Glutamatergic neuron (in vitro differentiated cells): ENCODE results near the gene ARHGAP4. TPM values are rescaled to one million over a fixed set of nuclear protein-coding genes. Genes with fewer than 3 reads are reported as not detected.

ENCODE experiments used
- DNase-seq: peaks from one replicate; pipeline ENCODE4 v3.0.0; 2022
- H3K27ac Mint-ChIP-seq: one replicate; pipeline ENCODE4 v1.8.0; 2020; ENCODE audit warnings: mild to moderate bottlenecking, mixed read lengths, inconsistent platforms; ENCODE audit not compliant: unreplicated experiment
- H3K27me3 Mint-ChIP-seq: one replicate; pipeline ENCODE4 v1.8.0; 2020; ENCODE audit warnings: mild to moderate bottlenecking, moderate library complexity, mixed read lengths, inconsistent platforms; ENCODE audit not compliant: unreplicated experiment
- H3K36me3 Mint-ChIP-seq: one replicate; pipeline ENCODE4 v1.8.0; 2020; ENCODE audit warnings: mild to moderate bottlenecking, mixed read lengths, inconsistent platforms; ENCODE audit not compliant: unreplicated experiment
- H3K4me1 Mint-ChIP-seq: one replicate; pipeline ENCODE4 v1.8.0; 2020; ENCODE audit warnings: mild to moderate bottlenecking, low read depth, mixed read lengths, inconsistent platforms; ENCODE audit not compliant: unreplicated experiment
- H3K4me3 Mint-ChIP-seq: one replicate; pipeline ENCODE4 v1.8.0; 2020; ENCODE audit warnings: mild to moderate bottlenecking, mixed read lengths, inconsistent platforms; ENCODE audit not compliant: unreplicated experiment
- H3K9me3 Mint-ChIP-seq: one replicate; pipeline ENCODE4 v1.8.0; 2020; ENCODE audit warnings: mild to moderate bottlenecking, moderate library complexity, mixed read lengths, inconsistent platforms; ENCODE audit not compliant: unreplicated experiment
- CTCF ChIP-seq: fragments of 200-600 bp; sonication (generic); IDR thresholded peaks from one replicate; pipeline ENCODE4 v1.5.0; 2021; ENCODE audit not compliant: partially characterized antibody, unreplicated experiment
- total RNA-seq: library from RNA; stranded (reverse); fragmentation: NEBNext Ultra II Directional; extraction: Animal tissue kit (Norgen Biotek cat#: 25700); gene quantifications from one replicate; pipeline ENCODE4 v1.2.1, GENCODE V29; 2021; ENCODE audit not compliant: unreplicated experiment

ARHGAP4 gene
- total RNA-seq, 1 donor from 2014 or later = 33.5 TPM

DNA sequence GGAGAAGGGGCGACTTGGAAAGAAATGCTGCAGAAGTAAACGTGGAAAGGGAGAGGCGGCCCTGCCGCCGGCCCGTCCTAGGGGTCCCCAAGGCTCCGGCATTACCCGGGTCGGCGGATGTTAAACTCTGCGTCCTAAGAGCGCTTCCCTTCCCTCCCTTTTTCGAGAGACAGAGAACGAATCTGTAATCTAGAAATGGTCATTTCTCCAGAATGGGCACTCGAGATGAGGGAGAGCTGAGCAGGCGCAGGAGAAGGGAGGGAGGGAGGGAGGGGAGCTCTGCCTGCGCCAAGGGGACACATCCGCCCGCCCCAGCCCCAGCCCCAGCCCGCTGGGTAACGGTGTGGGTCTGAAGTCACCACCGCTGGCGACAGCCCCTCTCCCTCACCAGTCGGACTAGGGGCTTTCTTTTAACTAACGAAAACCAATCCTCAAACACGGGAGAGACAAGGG, 43.9 kb upstream of the ARHGAP4 start:
- H3K4me1 Mint-ChIP-seq = peaks cover 18% of the 10 kb centered on the region
- DNase-seq = no peak
- H3K27ac Mint-ChIP-seq = peak overlapping the region; percentile 78
- H3K27me3 Mint-ChIP-seq = peaks cover 7% of the 10 kb centered on the region
- H3K4me3 Mint-ChIP-seq = peak overlapping the region; percentile 92
- H3K9me3 Mint-ChIP-seq = peaks cover 6% of the 10 kb centered on the region
- no peaks in the 10 kb centered on the region for H3K36me3 Mint-ChIP-seq
- TF ChIP-seq CTCF = no peak

- Mint-ChIP-seq H3K9me3 (peaks cover 7% of the 10 kb centered on the region), H3K36me3 (no peaks in the 10 kb centered on the region), H3K4me3 (peak overlapping the region; percentile 92), H3K4me1 (peaks cover 18% of the 10 kb centered on the region), H3K27ac (peak overlapping the region; percentile 78), H3K27me3 (peaks cover 5% of the 10 kb centered on the region)
- DNase-seq = no peak
- no peak for TF ChIP-seq CTCF
Measured at GRCh38 chrX:153969125-153969903, 43.2 kb upstream of the ARHGAP4 start.

DNA sequence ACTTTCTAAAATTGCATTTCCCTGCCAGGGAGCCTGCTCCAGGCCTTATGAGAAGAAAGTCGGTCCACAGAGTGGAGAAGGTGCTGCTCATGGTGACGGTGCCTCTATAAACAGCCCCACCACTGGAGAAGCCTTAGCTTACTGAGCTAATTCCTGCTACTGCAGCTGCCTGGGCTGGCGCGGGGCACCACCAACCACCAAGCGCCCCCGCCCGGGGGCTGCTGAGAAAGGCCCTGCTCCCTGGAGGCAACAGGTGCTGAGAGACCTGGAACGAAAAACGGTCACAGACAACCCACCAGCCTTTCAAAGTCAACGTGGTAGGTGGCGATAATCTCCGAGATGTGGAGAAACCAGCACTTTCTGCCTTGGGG, 42.7 kb upstream of the ARHGAP4 start:
- H3K4me1 Mint-ChIP-seq = peaks cover 17% of the 10 kb centered on the region

GRCh38 chrX:153968255-153968654, 42.2 kb upstream of the ARHGAP4 start:
- H3K4me3 Mint-ChIP-seq = peak overlapping the region; percentile 92
- no peak for TF ChIP-seq CTCF
- peaks cover 17% of the 10 kb centered on the region for H3K4me1 Mint-ChIP-seq
- H3K36me3 Mint-ChIP-seq = no peaks in the 10 kb centered on the region
- peaks cover 5% of the 10 kb centered on the region for H3K27me3 Mint-ChIP-seq
- peaks cover 7% of the 10 kb centered on the region for H3K9me3 Mint-ChIP-seq
- peak overlapping the region; percentile 71 for H3K27ac Mint-ChIP-seq
- DNase-seq = no peak

More for the DNA sequence above, 42.7 kb upstream of the ARHGAP4 start:
- H3K27me3 Mint-ChIP-seq = peaks cover 5% of the 10 kb centered on the region
- H3K36me3 Mint-ChIP-seq = no peaks in the 10 kb centered on the region
- peak overlapping the region; percentile 92 for H3K4me3 Mint-ChIP-seq
- no peak overlapping the region for H3K27ac Mint-ChIP-seq
- DNase-seq = no peak
- TF ChIP-seq CTCF = no peak
- H3K9me3 Mint-ChIP-seq = peaks cover 7% of the 10 kb centered on the region

DNA sequence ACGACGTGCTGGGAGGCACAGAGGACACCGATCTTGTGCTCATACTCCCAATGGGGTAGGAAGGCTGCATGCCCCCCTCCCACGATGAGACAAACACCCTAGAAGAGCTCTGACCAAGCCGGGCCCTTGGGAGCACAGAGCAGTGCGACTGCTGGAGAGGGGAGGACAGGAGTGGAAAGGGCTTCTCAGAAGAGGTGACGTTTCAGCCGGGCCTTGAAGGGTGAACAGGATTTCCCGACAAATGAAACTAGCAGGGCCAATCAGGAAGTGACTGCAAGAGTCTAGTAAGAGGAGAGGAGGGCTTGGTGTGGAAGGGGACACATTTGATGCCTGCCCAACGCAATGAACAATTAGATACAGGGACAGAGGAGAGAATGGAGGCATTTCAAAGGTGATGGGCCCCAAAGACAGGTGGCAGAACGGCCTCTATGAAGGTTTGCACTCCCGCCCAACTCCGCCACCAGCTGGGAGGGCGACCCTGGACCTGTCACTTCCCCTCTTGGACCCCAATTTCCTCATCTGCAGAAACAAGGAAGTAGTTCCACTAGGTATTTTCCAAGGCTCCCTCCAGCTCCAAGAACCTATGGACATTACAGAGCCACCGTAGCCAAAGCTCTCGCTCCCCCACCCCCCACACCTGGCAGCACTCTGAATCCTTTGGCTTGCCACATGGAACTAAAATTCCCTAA, 41.6 kb upstream of the ARHGAP4 start:
- Mint-ChIP-seq H3K9me3 (peaks cover 6% of the 10 kb centered on the region), H3K27ac (peak overlapping the region; percentile 71), H3K27me3 (peaks cover 2% of the 10 kb centered on the region), H3K4me1 (peaks cover 17% of the 10 kb centered on the region), H3K4me3 (peak overlapping the region; percentile 92), H3K36me3 (no peaks in the 10 kb centered on the region)
- no peak for TF ChIP-seq CTCF
- DNase-seq = no peak
